Stimulated activated CD8-positive, alpha-beta memory T cell treated with anti-CD3 and anti-CD28 coated beads, Interleukin-15, amount 100 ng/mL, for 24 hours (primary cell): ENCODE measurements around the gene CEP162.
"Not testable (repeated sequence)": the region's sequence is repeated elsewhere in the genome, so short reads cannot be mapped to it uniquely, and the experiment has no call there.

Experiments
- DNase-seq: peaks from one replicate; pipeline ENCODE4 v3.0.0-alpha.2; 2020; ENCODE audit warnings: low read depth

CEP162 gene, protein sequence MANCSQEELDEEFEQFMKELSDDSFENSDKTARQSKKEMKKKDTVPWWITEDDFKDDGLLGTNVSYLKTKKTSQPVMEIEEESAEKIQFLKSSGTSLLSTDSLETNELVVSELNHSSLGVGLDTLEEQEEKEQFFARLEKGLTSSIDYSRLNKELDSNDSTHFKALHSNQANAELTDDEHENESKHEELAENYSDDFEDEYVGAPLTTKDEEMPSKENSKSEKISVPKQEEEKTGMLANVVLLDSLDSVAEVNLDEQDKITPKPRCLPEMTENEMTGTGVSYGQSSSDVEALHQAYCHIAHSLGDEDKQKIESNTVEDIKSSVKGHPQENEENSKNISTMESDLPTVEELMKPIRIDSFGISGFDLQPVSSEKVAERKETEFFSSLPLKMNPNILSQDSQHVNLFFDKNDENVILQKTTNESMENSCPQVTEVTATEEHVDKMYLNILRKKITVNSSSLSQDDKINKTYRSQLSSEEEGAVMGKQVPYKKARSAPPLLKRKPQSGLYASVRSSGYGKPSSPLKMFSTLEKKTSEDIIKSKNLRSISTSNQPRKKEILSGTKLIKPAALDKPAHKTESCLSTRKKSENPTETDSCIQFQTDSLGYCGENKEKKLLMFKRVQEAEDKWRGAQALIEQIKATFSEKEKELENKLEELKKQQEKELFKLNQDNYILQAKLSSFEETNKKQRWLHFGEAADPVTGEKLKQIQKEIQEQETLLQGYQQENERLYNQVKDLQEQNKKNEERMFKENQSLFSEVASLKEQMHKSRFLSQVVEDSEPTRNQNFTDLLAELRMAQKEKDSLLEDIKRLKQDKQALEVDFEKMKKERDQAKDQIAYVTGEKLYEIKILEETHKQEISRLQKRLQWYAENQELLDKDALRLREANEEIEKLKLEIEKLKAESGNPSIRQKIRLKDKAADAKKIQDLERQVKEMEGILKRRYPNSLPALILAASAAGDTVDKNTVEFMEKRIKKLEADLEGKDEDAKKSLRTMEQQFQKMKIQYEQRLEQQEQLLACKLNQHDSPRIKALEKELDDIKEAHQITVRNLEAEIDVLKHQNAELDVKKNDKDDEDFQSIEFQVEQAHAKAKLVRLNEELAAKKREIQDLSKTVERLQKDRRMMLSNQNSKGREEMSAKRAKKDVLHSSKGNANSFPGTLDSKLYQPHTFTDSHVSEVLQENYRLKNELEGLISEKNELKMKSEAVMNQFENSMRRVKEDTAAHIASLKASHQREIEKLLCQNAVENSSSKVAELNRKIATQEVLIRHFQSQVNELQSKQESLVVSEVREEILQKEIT (N-terminal part only)

DNA sequence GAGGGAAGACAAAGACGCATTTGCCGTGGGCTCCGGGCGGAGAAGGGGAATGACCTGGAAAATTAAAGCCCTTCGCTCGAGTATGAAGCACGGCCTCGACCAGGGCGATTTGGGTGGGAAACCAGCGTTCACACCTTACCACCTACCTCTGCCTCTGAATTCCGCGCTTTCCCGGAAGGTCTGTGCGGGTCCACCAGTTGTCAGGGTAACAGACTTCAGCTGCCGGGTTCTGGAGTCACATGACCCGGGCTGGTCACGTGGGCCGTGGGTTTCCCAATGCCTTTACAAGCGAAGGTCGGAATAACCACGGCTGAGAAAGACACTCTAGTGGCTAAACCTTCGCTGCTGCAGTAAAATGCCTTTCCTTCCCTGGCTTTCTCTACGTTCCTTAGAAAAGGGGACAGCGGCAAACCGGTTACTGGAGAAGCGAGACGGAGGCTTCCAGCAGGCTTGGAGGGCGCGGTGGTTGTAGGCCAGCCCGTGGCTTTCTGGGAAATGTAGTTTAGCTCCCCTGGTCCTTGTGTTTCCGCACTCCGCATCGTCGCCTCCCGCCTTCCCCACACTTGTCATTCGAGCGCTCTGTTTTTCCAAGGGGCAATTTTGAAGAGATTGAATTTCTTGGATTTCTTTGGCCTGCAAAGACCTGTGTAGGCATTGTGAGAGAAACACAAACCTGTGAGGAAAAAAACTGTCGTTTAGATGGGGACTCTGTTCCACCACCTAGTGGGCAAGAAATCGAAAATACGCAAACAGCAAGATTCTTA lies at the start of gene CEP162:
TSS of gene CEP162 (minus strand) at position 210 of the 764 bp plus-strand sequence. CDS start 1,250 bp downstream, outside the sequence.
- peak; percentile 61 for DNase-seq

DNA sequence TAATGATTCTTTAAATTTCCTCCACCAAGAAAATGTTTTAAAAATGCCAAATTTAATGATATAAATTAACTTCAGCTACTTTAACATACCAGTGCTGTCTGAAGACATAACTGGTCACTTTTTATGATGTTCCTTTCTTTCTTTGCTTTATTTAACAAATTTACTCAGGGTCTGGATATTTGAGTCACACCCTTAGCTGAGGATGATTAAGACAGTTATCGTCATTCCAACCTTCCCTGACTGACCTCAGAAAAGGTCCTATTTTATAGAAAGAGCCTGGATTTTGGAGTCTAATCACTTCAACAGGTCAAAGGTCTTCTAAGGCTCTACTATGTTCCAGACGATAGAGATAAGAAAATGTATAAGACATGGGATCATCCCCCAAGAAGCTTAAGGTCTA lies 47.4 kb upstream of the CEP162 start:
- no peak for DNase-seq

DNA sequence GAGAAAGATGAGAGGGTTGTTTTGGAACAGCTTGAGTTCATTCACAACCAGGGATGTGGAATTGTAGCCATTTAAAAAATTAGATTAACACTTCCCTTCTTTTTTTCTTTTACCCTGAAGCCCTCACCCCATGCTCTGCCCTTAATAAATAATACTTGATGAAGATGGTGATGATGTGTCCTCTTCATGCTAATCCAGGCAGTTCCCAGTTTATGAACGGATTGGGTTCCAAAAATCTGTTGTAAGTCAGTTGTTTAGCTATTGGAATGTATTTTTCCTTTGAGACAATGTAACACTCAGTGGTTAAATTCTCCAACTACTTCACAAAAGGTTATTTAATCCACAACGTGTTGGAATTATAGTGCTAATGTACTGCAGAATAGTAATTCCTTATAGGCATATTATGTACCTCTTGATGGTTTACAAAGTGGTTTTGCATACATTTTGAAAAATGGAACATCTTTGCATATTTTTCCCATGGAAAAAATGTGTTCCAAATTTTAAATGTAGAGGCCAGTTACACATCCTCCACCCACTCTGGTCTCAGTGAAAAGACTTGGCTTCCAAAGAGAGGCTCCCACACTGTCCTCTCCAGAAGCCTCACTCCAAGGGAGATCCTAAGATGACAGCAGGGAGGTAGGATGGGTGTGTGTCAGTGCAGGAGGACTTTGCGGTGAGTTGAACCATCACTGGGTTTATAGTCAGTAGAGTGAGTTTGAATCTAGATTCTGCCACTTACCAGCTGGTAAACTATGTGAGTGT lies 45.8 kb upstream of the CEP162 start:
- no peak for DNase-seq

DNA sequence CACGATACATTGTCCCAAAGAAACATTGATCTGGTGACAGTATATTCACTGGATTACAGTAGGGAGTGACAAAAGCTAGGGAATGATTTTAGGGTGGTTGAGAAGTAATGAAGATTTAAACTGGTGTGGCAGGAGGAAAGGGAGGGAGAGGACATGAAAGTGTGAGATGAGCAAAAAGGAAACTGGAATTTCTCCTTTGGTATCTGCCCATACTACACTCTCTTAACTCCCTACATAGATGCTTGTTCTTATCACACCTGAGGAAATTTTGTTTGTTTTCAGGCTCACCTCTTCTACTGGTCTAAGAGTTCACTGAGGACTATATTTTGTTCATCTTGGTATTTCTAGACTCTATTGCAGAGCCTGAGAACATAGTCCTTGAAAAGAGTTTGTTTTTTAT lies 44.9 kb upstream of the CEP162 start:
- no peak for DNase-seq

- DNase-seq, result no peak
Measured at GRCh38 chr6:84271061-84271716, 43.7 kb upstream of the CEP162 start.

- no peak for DNase-seq
Measured at GRCh38 chr6:84269947-84270733, 42.7 kb upstream of the CEP162 start.

GRCh38 chr6:84268781-84269180 lies 41.3 kb upstream of the CEP162 start:
- no peak for DNase-seq

DNA sequence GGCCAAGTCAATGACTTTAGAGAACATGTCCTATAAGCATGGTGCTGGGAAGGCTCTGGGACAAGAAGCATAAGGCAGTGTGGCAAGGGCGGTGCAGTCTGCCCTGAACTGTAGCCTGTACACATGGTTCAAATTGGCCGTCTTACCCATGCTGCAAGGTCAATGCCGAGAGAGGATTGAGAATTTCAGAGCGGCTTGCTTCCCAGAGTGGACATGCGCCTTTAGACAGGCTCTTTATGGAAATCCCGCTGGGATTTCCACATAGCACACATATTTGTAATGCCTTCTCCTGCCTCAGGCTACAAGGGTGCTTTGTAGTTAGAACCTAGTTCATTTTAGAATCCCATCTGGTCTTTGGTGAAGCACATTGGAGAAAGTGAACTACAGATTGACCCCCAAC lies 36.1 kb upstream of the CEP162 start:
- DNase-seq, result no peak

- DNase-seq, result no peak
Measured at GRCh38 chr6:84260926-84261325, 33.5 kb upstream of the CEP162 start.

- DNase-seq, result no peak
Measured at GRCh38 chr6:84260196-84260595, 32.8 kb upstream of the CEP162 start.

DNA sequence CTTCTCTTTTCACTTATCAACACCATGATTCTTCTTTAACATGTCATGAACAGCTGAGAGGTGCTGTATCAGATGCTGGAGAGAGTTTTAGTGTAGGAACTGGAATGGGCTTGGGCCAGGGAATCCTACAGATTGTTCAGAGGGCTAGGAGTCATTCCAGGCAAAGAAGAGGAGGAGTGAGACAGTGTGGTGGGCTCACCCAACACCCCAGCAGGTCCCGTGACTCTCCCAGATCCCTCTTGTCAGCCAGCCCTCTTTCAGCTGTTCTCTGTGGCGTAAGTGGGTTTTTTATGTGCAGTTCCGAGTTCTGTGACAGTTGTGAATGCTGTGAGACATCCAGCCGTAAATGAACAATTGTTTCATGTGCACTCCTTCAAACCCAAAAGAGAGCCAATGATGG lies 31.4 kb upstream of the CEP162 start:
- DNase-seq, result no peak

DNA sequence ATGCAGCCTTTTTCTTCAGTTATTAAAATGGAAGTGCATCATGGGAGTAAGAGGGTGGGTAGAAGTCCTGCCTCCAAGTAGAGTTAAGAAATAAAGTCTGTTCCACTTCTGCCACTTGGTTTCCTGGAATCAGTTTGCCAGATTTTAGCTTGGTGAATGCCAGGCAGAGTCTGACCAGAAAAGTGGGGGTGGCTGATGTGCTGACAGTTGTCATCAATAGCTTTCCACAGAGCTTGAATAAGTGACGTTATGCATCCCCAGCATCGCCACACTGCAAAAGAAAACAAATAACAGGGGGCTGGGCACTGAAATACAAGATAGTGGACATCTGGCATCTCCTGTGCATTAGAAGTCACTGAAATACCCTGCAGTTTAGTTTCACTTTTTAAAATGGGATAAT lies 30.8 kb upstream of the CEP162 start:
- DNase-seq, result no peak

DNA sequence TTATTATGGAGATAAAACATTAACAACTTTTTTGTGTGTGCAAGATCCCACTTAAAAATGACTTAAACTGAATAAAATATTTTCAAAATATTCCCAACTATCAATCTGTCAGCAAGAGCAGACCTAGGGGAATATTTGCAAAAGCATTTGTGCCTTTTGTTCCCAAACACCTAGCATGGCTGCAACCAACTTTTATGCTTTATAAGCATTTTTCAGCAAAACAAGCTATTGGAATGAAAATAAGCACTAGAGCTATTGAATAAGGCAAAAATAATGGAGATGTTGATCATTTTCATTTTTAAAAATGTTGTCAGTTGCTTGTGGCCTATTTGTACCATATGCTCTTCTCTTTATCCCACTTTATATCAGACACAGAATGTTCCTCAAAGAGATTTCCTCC lies 28.2 kb upstream of the CEP162 start:
- DNase-seq, result no peak

- DNase-seq, result no peak
Measured at GRCh38 chr6:84253380-84253779, 25.9 kb upstream of the CEP162 start.

DNA sequence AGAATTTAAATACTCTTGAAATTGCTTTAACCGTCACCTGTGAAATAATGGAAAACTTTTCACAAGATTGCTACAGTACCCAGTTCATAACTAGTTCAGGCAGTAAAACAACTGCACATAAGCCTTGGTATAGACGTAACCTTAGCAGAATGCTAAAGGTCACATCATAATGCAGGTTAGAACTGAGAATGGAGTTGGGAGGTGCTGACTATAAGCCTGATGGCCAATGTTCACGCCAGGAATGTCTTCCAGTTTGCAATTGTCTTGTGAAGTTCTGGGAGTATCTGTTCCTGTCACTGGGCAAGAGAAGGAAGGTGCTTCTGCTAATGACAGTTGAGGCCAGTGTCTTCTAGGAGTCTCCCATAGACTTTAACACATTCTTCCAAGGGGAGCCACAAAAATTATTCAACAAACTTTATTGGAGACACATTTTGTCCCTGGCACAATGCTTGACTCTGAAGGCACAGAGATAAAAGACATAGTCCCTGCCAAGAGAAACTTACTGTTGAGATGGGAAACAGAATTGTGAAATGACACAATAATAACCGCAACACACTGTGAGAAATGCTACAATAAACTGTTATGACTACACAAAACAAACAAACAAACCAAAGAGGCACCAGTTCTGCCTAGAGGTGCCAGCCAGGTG lies 24.6 kb upstream of the CEP162 start:
- DNase-seq, result no peak

GRCh38 chr6:84249724-84250123 lies 22.3 kb upstream of the CEP162 start:
- DNase-seq, result no peak

DNA sequence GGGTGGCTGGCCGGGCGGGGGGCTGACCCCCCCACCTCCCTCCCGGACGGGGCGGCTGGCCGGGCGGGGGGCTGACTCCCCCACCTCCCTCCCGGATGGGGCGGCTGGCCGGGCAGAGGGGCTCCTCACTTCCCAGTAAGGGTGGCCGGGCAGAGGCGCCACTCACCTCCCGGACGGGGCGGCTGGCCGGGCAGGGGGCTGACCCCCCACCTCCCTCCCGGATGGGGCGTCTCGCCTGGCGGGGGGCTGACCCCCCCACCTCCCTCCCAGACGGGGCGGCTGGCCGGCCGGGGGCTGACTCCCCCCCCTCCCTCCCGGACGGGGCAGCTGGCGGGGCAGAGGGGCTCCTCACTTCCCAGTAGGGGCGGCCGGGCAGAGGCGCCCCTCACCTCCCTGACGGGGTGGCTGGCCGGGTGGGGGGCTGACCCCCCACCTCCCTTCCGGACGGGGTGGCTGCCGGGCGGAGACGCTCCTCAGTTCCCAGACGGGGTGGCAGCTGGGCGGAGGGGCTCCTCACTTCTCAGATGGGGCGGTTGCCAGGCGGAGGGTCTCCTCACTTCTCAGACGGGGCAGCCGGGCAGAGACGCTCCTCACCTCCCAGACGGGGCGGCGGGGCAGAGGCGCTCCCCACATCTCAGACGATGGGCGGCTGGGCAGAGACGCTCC lies 17.1 kb upstream of the CEP162 start:
- DNase-seq, result not testable (repeated sequence)

DNA sequence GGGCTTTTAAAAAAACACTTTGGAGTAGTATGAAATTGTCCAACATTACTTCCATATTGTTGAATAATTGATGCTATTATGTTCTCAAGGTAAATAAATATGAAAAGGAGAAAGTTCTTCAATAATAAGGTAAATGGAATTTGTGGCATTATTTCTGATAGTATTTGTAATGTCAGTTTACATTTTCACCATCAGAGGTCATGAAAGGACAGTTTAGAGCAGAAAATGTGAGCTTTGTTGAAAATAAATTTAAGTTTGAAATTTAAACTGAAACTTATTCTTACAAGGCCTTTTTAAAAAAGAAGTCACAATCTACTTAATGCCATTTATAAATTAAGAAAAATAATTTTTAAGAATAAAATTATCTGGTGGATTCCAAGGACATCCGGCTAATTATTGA lies 15.8 kb upstream of the CEP162 start:
- no peak for DNase-seq
